Ishikawa (cell line): Measurements from ENCODE around the gene PTPRN2.

Experiments used
- CEBPB ChIP-seq: IDR thresholded peaks from 2 replicates; pipeline ENCODE4 v1.6.1; 2012
- CREB1 ChIP-seq: IDR thresholded peaks from 2 replicates; pipeline ENCODE4 v1.6.1; 2012; ENCODE audit warnings: low read depth
- EGR1 ChIP-seq: IDR thresholded peaks from 2 replicates; pipeline ENCODE4 v1.6.1; 2012
- EP300 ChIP-seq: IDR thresholded peaks from 2 replicates; pipeline ENCODE4 v1.6.1; 2012; ENCODE audit warnings: borderline replicate concordance
- FOXM1 ChIP-seq: IDR thresholded peaks from 2 replicates; pipeline ENCODE4 v1.6.1; 2012; ENCODE audit warnings: low read depth, borderline replicate concordance
- MAX ChIP-seq: IDR thresholded peaks from 2 replicates; pipeline ENCODE4 v1.6.1; 2012
- NFIC ChIP-seq: IDR thresholded peaks from 2 replicates; pipeline ENCODE4 v1.6.1; 2012
- RAD21 ChIP-seq: IDR thresholded peaks from 2 replicates; pipeline ENCODE4 v1.6.1; 2012; ENCODE audit warnings: low read depth
- TAF1 ChIP-seq: IDR thresholded peaks from 2 replicates; pipeline ENCODE4 v1.6.1; 2012; ENCODE audit warnings: low read depth, mild to moderate bottlenecking
- TCF12 ChIP-seq: IDR thresholded peaks from 2 replicates; pipeline ENCODE4 v1.6.1; 2012; ENCODE audit warnings: low read depth
- TEAD4 ChIP-seq: IDR thresholded peaks from 2 replicates; pipeline ENCODE4 v1.6.1; 2012
- USF1 ChIP-seq: IDR thresholded peaks from 2 replicates; pipeline ENCODE4 v1.6.1; 2012
- YY1 ChIP-seq: IDR thresholded peaks from 2 replicates; pipeline ENCODE4 v1.6.1; 2012; ENCODE audit warnings: low read depth
- ZBTB7A ChIP-seq: IDR thresholded peaks from 2 replicates; pipeline ENCODE4 v1.6.1; 2012; ENCODE audit warnings: low read depth
- TF ChIP-seq, protein P1 (sequence below): IDR thresholded peaks from 2 replicates; pipeline ENCODE4 v1.6.1; 2012; ENCODE audit warnings: low read depth, mild to moderate bottlenecking

PTPRN2 gene

GRCh38 chr7:157814931-157815705 lies 772.5 kb downstream of the PTPRN2 start:
- TF ChIP-seq FOXM1 (no peak), CEBPB (no peak), TEAD4 (no peak), MAX (no peak), YY1 (no peak), CREB1 (no peak), USF1 (no peak), EP300 (no peak), EGR1 (no peak), RAD21 (no peak), TCF12 (no peak), NFIC (no peak), TAF1 (no peak), ZBTB7A (no peak)
- TF ChIP-seq, protein P1, sequence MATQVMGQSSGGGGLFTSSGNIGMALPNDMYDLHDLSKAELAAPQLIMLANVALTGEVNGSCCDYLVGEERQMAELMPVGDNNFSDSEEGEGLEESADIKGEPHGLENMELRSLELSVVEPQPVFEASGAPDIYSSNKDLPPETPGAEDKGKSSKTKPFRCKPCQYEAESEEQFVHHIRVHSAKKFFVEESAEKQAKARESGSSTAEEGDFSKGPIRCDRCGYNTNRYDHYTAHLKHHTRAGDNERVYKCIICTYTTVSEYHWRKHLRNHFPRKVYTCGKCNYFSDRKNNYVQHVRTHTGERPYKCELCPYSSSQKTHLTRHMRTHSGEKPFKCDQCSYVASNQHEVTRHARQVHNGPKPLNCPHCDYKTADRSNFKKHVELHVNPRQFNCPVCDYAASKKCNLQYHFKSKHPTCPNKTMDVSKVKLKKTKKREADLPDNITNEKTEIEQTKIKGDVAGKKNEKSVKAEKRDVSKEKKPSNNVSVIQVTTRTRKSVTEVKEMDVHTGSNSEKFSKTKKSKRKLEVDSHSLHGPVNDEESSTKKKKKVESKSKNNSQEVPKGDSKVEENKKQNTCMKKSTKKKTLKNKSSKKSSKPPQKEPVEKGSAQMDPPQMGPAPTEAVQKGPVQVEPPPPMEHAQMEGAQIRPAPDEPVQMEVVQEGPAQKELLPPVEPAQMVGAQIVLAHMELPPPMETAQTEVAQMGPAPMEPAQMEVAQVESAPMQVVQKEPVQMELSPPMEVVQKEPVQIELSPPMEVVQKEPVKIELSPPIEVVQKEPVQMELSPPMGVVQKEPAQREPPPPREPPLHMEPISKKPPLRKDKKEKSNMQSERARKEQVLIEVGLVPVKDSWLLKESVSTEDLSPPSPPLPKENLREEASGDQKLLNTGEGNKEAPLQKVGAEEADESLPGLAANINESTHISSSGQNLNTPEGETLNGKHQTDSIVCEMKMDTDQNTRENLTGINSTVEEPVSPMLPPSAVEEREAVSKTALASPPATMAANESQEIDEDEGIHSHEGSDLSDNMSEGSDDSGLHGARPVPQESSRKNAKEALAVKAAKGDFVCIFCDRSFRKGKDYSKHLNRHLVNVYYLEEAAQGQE, result no peak

- TF ChIP-seq NFIC (no peak), CREB1 (no peak)
These were observed 773.6 kb downstream of the PTPRN2 start for GRCh38 chr7:157813741-157814661.

- TF ChIP-seq NFIC, result no peak
- no peak for TF ChIP-seq TEAD4
- TF ChIP-seq FOXM1, result no peak
- no peak for TF ChIP-seq MAX
- TF ChIP-seq EGR1, result no peak
- no peak for TF ChIP-seq CEBPB
- no peak for TF ChIP-seq YY1
- no peak for TF ChIP-seq TAF1
- no peak for TF ChIP-seq CREB1
- TF ChIP-seq USF1, result no peak
- TF ChIP-seq RAD21, result no peak
- TF ChIP-seq ZBTB7A, result no peak
- TF ChIP-seq TCF12, result no peak
- TF ChIP-seq EP300, result no peak
- TF ChIP-seq, protein P1, result no peak
These were observed 774.6 kb downstream of the PTPRN2 start for GRCh38 chr7:157813053-157813452.

- TF ChIP-seq EGR1 (no peak), TAF1 (no peak), CREB1 (no peak), CEBPB (no peak), ZBTB7A (no peak), YY1 (no peak), TCF12 (no peak), RAD21 (no peak), TEAD4 (no peak), FOXM1 (no peak)
- TF ChIP-seq, protein P1, result no peak
These were observed 775.7 kb downstream of the PTPRN2 start for GRCh38 chr7:157811946-157812345.
